GM23338 (cell line): ENCODE results near the gene USP10. TPM values are rescaled to one million over a fixed set of nuclear protein-coding genes. Genes with fewer than 3 reads are reported as not detected.

Experiments
- ATAC-seq: fragments of 200-7000 bp; cut with Tn5 transposase; 3 replicates; pipeline ENCODE4 v1.9.1; 2020
- DNase-seq: peaks from one replicate; pipeline ENCODE4 v3.0.0-alpha.2; 2015; ENCODE audit warnings: low spot score
- H2AFZ ChIP-seq: fragments of 200-600 bp; sonication (generic); 2 replicates; pipeline ENCODE4 v1.8.0; 2016; ENCODE audit warnings: antibody characterized with exemption, mild to moderate bottlenecking, moderate library complexity
- H3F3A ChIP-seq: fragments of 200-600 bp; sonication (generic); replicated peaks from 2 replicates; pipeline ENCODE4 v1.8.0; 2017; ENCODE audit warnings: antibody characterized with exemption, mixed run types, low read depth
- H3K27ac ChIP-seq: fragments of 200-600 bp; sonication (generic); 2 replicates; pipeline ENCODE4 v1.6.1; 2016; ENCODE audit warnings: low read depth
- H3K27me3 ChIP-seq: fragments of 200-600 bp; sonication (generic); 2 replicates; pipeline ENCODE4 v1.8.0; 2016; ENCODE audit warnings: mild to moderate bottlenecking, mixed run types, moderate library complexity; ENCODE audit not compliant: insufficient read depth
- H3K36me3 ChIP-seq: fragments of 200-600 bp; sonication (generic); 2 replicates; pipeline ENCODE4 v1.8.0; 2016; ENCODE audit warnings: mild to moderate bottlenecking; ENCODE audit not compliant: insufficient read depth
- H3K4me1 ChIP-seq: fragments of 200-600 bp; sonication (generic); 2 replicates; pipeline ENCODE4 v1.8.0; 2016; ENCODE audit warnings: mild to moderate bottlenecking, moderate library complexity; ENCODE audit not compliant: insufficient read depth
- H3K4me2 ChIP-seq: fragments of 200-600 bp; sonication (generic); 2 replicates; pipeline ENCODE4 v1.7.1; 2017; ENCODE audit warnings: mixed run types
- H3K4me3 ChIP-seq: fragments of 200-600 bp; sonication (generic); 2 replicates; pipeline ENCODE4 v1.6.1; 2016; ENCODE audit warnings: mixed run types
- H3K79me2 ChIP-seq: fragments of 200-600 bp; sonication (generic); replicated peaks from 2 replicates; pipeline ENCODE4 v1.8.0; 2017; ENCODE audit warnings: mild to moderate bottlenecking; ENCODE audit not compliant: insufficient read depth
- H3K9me2 ChIP-seq: fragments of 200-600 bp; sonication (generic); 2 replicates; pipeline ENCODE4 v1.8.0; 2017; ENCODE audit not compliant: insufficient read depth
- H4K20me1 ChIP-seq: fragments of 200-600 bp; sonication (generic); replicated peaks from 2 replicates; pipeline ENCODE4 v1.8.0; 2017; ENCODE audit warnings: mild to moderate bottlenecking; ENCODE audit not compliant: insufficient read depth
- H3K27ac Mint-ChIP-seq: 2 replicates; pipeline ENCODE4 v1.8.0; 2020; ENCODE audit warnings: inconsistent platforms, mild to moderate bottlenecking, moderate library complexity, mixed read lengths
- H3K27me3 Mint-ChIP-seq: 3 replicates; pipeline ENCODE4 v1.8.0; 2022; ENCODE audit warnings: low read depth, mild to moderate bottlenecking, moderate library complexity, mixed read lengths, inconsistent platforms; ENCODE audit not compliant: insufficient read depth, poor library complexity
- H3K36me3 Mint-ChIP-seq: 3 replicates; pipeline ENCODE4 v1.8.0; 2021; ENCODE audit warnings: low read depth, mild to moderate bottlenecking, inconsistent platforms, moderate library complexity, mixed read lengths
- H3K4me1 Mint-ChIP-seq: 3 replicates; pipeline ENCODE4 v1.8.0; 2020; ENCODE audit warnings: mild to moderate bottlenecking, inconsistent platforms, mixed read lengths
- H3K4me3 Mint-ChIP-seq: 3 replicates; pipeline ENCODE4 v1.8.0; 2021; ENCODE audit warnings: moderate library complexity, mild to moderate bottlenecking, inconsistent platforms, mixed read lengths
- H3K9me3 Mint-ChIP-seq: 3 replicates; pipeline ENCODE4 v1.8.0; 2020; ENCODE audit warnings: moderate library complexity, mild to moderate bottlenecking, inconsistent platforms, mixed read lengths
- CREB1 ChIP-seq: fragments of 250-450 bp; sonication (Bioruptor Pico); IDR thresholded peaks from 2 replicates; pipeline ENCODE4 v1.5.0; 2020; ENCODE audit warnings: low read depth, mild to moderate bottlenecking, moderate library complexity
- CTCF ChIP-seq, 2 experiments: fragments of 200-600 bp in 1 of 2; sonication (generic) in 1 of 2; conservative IDR thresholded peaks; 2 replicates each; pipeline versions ENCODE4 v1.5.1 to v1.6.1; 2016 to 2017; ENCODE audit warnings: antibody characterized with exemption in 2 of 2, low read depth in 2 of 2, mild to moderate bottlenecking in 2 of 2, moderate library complexity in 1 of 2
- REST ChIP-seq: IDR thresholded peaks from one replicate; pipeline ENCODE4 v1.6.1; 2018; ENCODE audit warnings: antibody characterized with exemption; ENCODE audit not compliant: unreplicated experiment
- ZNF331 ChIP-seq: fragments of 250-450 bp; sonication (Bioruptor Pico); IDR thresholded peaks from 2 replicates; pipeline ENCODE4 v1.5.0; 2020; ENCODE audit warnings: low read depth, mild to moderate bottlenecking, moderate library complexity
- ZNF462 ChIP-seq: fragments of 250-450 bp; sonication (Bioruptor Pico); IDR thresholded peaks from 2 replicates; pipeline ENCODE4 v1.5.0; 2020; ENCODE audit warnings: mild to moderate bottlenecking, moderate library complexity
- polyA plus RNA-seq: library from polyadenylated mRNA; unstranded; fragments of >200 nt; fragmentation: Nextera tagmentation; extraction: Ambion mirVana; gene quantifications from 2 replicates; pipeline ENCODE4 v1.2.1, GENCODE V29; 2016
- total RNA-seq: library from RNA; depleted of rRNA; stranded (reverse); fragments of >200 nt; shearing (Covaris generic); gene quantifications from 2 replicates; pipeline ENCODE4 v1.2.3, GENCODE V29; 2014

The USP10 gene
- total and polyA plus RNA-seq, 2 experiments from 2014 or later: 158 to 194 TPM

- TF ChIP-seq ZNF462 (no peak), ZNF331 (CRISPR knock-in tag) (no peak), CTCF (conservative IDR thresholded peaks at IDR 0.05; ENCODE audit: low read depth in 2 of 2) (no peak)
These were observed 26.2 kb upstream of the USP10 start (continued) for GRCh38 chr16:84673561-84673960.

GRCh38 chr16:84675423-84675822 is 24.4 kb upstream of the USP10 start:
- Histone ChIP-seq H3K4me3 (no peak overlapping the region), H3K36me3 (no peaks in the 10 kb centered on the region), H3K27me3 (no peaks in the 10 kb centered on the region), H4K20me1 (no peaks in the 10 kb centered on the region), H3K9me2 (peaks cover 4% of the 10 kb centered on the region; the same call in 1 of the 2 replicates), H3F3A (peaks cover 6% of the 10 kb centered on the region), H3K27ac (no peak overlapping the region), H3K4me2 (no peak overlapping the region), H3K4me1 (peaks cover 6% of the 10 kb centered on the region; the same call in 1 of the 2 replicates), H3K79me2 (no peaks in the 10 kb centered on the region), H2AFZ (no peak overlapping the region)
- Mint-ChIP-seq H3K36me3 (no peaks in the 10 kb centered on the region), H3K9me3 (no peaks in the 10 kb centered on the region), H3K27ac (no peak overlapping the region), H3K27me3 (peaks cover 8% of the 10 kb centered on the region), H3K4me3 (no peak overlapping the region), H3K4me1 (peaks cover 29% of the 10 kb centered on the region)
- DNase-seq (no peak), ATAC-seq (no peak)
- no peak for TF ChIP-seq CREB1 (CRISPR knock-in tag)
- TF ChIP-seq REST: no peak
